Heart left ventricle (tissue), 16 donors: ENCODE results near the gene CEP350. TPM values are rescaled to one million over a fixed set of nuclear protein-coding genes. Genes with fewer than 3 reads are reported as not detected.

Experiments used
- ATAC-seq, 4 donors: fragments of 200-7000 bp; cut with Tn5 transposase; one replicate each; pipeline ENCODE4 v1.9.1; 2020 to 2022; ENCODE audit warnings: moderate library complexity in 4 of 4, mild to moderate bottlenecking in 3 of 4, moderate number of reproducible peaks in 1 of 4
- DNase-seq, 5 donors: peaks; one replicate each; pipeline ENCODE4 v3.0.0-alpha.2; 2020
- H3K27ac ChIP-seq, 12 donors: fragments of 200-600 bp; sonication (generic) in 4 of 12; one replicate each; pipeline versions ENCODE4 v1.5.0 to v1.8.0; 2016 to 2022; ENCODE audit warnings: mild to moderate bottlenecking in 2 of 12
- H3K27me3 ChIP-seq, 9 donors: fragments of 200-600 bp; sonication (generic) in 2 of 9; one replicate each; pipeline versions ENCODE4 v1.5.1 to v1.8.0; 2016 to 2022; ENCODE audit warnings: mild to moderate bottlenecking in 3 of 9
- H3K36me3 ChIP-seq, 9 donors: fragments of 200-600 bp; sonication (generic) in 2 of 9; one replicate each; pipeline versions ENCODE4 v1.5.0 to v1.8.0; 2018 to 2022; ENCODE audit warnings: mild to moderate bottlenecking in 2 of 9
- H3K4me1 ChIP-seq, 12 donors: fragments of 200-600 bp; sonication (generic) in 4 of 12; one replicate each; pipeline versions ENCODE4 v1.5.0 to v1.8.0; 2016 to 2022; ENCODE audit warnings: mild to moderate bottlenecking in 3 of 12
- H3K4me3 ChIP-seq, 12 donors: fragments of 200-600 bp; sonication (generic) in 4 of 12; one replicate each; pipeline versions ENCODE4 v1.5.0 to v1.8.0; 2017 to 2022; ENCODE audit warnings: mild to moderate bottlenecking in 9 of 12, moderate library complexity in 4 of 12
- H3K9me3 ChIP-seq, 12 donors: fragments of 200-600 bp; sonication (generic) in 4 of 12; one replicate each; pipeline versions ENCODE4 v1.5.0 to v1.8.0; 2016 to 2022; ENCODE audit warnings: mild to moderate bottlenecking in 1 of 12
- CTCF ChIP-seq, 12 donors: fragments of 200-600 bp; sonication (generic) in 4 of 12; IDR thresholded peaks; one replicate each; pipeline versions ENCODE4 v1.5.0 to v1.8.0; 2018 to 2022; ENCODE audit warnings: antibody characterized with exemption in 12 of 12, mild to moderate bottlenecking in 5 of 12
- POLR2A ChIP-seq, 2 donors: fragments of 450-650 bp; IDR thresholded peaks; one replicate each; pipeline ENCODE4 v1.6.1; 2017; ENCODE audit warnings: antibody characterized with exemption in 2 of 2, mild to moderate bottlenecking in 2 of 2, moderate library complexity in 2 of 2
- WGBS, 4 donors: extraction: QIAGEN DNeasy Blood & Tissue Kit in 2 of 4; methylation state at CpG; one replicate each; pipeline versions ENCODE4 v1.1.5 to v1.1.7; 2013 to 2018; 5-methylcytosine and 5-hydroxymethylcytosine counted together
- intact Hi-C, 10 donors: fragments of 100-400 bp; cut with DNase I; formaldehyde crosslinking; loops; one replicate each; pipeline versions ENCODE4 v1.11.1 to v1.14.2; 2022
- polyA plus RNA-seq, 2 donors: library from polyadenylated mRNA; stranded (reverse); fragments of 200-250 nt; gene quantifications; one replicate each; pipeline ENCODE4 v1.2.3, GENCODE V29; 2013
- total RNA-seq, 9 donors: library from RNA; depleted of rRNA in 2 of 9; stranded (reverse); fragments of >200 nt in 2 of 9; fragmentation: NEBNext Ultra II Directional in 3 of 9; extraction: Animal tissue kit (Norgen Biotek cat#: 25700) in 3 of 9; gene quantifications; one replicate each; pipeline versions ENCODE4 v1.1.0 to v1.2.4, GENCODE V29; 2016 to 2023
- donor health status: ischemic (EF 13 %, LVEDD 7.1; RV severe dilation, severe dysfunction).
- donor health status: healthy with polysubstance abuse.
- donor health status: DM: no; HTN: yes; CAD: no.
- donor health status: DM: no; HTN: no; CAD: no.
- donor health status: ischemic (EF 25% LVEDD 6.9; RV normal size, moderate dysfunction).
- donor health status: ischemic (EF 25% LVEDD 5.7; RV mildly dilated, moderate dysfunction).
- donor health status: healthy.
- donor health status: DM: yes; HTN: yes; CAD: no.
- donor health status: ischemic (EF 35%, LVEDD 5.7; RV mildly dilated, moderate dysfunction).
- donor health status: nonischemic (EF 11% LVEDD 7.7; RV severe dilation, severe dysfunction).
- donor health status: DM: yes; HTN: yes; CAD: no.
- donor health status: PGD.
- donor health status: ischemic (EF 29% LVEDD 5.4; RV normal size, mild dysfunction).
- donor health status: nonischemic (EF 23%, LVEDD 6.1; RV moderate dilation, normal function).

Gene CEP350
- total and polyA plus RNA-seq, 11 donors = 7.8 to 65.3 (median 40.4) TPM

GRCh38 chr1:180027949-180028445 is 73.4 kb downstream of the CEP350 start:
- WGBS, 4 donors = 92 to 96% (median 94%) methylated on average over 2 of the region's 2 CpGs
- Histone ChIP-seq H3K9me3 (no peaks in the 10 kb centered on the region), H3K4me1 (peaks cover 0 to 11% (median 0%) of the 10 kb centered on the region in 12 donors), H3K27ac (no peak overlapping the region), H3K27me3 (no peaks in the 10 kb centered on the region), H3K4me3 (no peak overlapping the region), H3K36me3 (peaks cover 0 to 92% (median 78%) of the 10 kb centered on the region in 9 donors)
- intact Hi-C loops = no loop called here
- TF ChIP-seq POLR2A (IDR thresholded peaks at IDR 0.05) = no peak
- TF ChIP-seq CTCF (IDR thresholded peaks at IDR 0.05) = no peak
- ATAC-seq = no peak
- DNase-seq = no peak

DNA sequence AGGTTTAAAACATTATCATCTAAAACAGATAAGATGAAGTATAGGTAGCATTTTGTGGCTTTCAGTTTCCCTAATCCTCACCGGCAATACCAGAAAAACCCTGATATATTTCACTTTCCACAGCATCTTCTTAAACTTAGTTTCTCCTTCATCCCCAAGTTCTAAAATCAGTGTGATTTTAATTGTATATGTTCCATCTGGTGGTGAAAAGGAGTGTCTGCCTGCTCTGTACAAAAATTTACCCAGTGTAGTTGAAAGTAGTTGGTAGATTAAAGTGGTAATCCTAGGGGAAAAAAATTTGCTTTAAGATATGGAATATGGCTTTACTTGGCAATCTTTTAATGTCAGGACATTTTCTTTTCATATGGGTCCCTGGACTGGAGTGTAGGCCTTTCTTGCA is 74.3 kb downstream of the CEP350 start:
- intact Hi-C loops = no loop called here
- DNase-seq = no peak
- no peaks in the 10 kb centered on the region for H3K9me3 ChIP-seq
- H3K36me3 ChIP-seq = peaks cover 0 to 92% (median 78%) of the 10 kb centered on the region in 9 donors
- no peak overlapping the region for H3K27ac ChIP-seq
- TF ChIP-seq POLR2A (IDR thresholded peaks at IDR 0.05) = no peak
- peak in 6 of 12 donors; percentile 9 to 24 (median 18) for TF ChIP-seq CTCF (IDR thresholded peaks at IDR 0.05)
- ATAC-seq = no peak
- H3K4me3 ChIP-seq = no peak overlapping the region
- 95 to 99% (median 96%) methylated on average over 1 of the region's 1 CpG for WGBS, 4 donors
- H3K27me3 ChIP-seq = no peaks in the 10 kb centered on the region
- H3K4me1 ChIP-seq = peaks cover 0 to 11% (median 0%) of the 10 kb centered on the region in 12 donors

DNA sequence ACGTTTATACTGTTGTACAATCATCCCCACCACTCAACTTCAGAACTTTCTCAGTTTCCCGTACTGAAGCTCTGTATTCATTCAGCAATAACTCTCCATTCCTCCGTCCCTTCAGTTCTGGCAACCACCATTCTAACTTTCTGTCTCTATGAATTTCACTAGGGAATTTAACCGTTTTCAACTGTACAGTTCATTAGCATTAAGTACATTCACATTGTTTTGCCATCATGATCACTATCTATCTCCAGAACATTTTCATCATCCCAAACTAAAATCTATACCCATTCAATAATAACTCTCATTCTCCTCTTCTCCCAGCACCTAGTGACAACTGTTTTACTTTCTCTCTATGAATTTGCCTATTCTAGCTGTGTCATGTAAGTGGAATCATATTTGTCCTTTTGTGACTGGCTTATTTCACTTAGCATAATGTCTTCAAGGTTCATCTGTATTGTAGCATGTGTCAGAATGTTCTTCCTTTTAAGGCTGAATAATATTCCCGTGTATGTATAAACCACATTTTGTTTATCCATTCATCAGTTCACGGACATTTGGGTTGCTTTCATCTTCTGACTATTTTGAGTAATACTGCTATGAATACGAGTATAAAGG is 75.0 kb downstream of the CEP350 start:
- ATAC-seq (no peak), DNase-seq (no peak)
- Histone ChIP-seq H3K4me3 (no peak overlapping the region), H3K4me1 (peaks cover 0 to 11% (median 0%) of the 10 kb centered on the region in 12 donors), H3K27me3 (no peaks in the 10 kb centered on the region), H3K9me3 (no peaks in the 10 kb centered on the region), H3K27ac (no peak overlapping the region), H3K36me3 (peaks cover 0 to 92% (median 78%) of the 10 kb centered on the region in 9 donors)
- TF ChIP-seq POLR2A (IDR thresholded peaks at IDR 0.05) (no peak), CTCF (IDR thresholded peaks at IDR 0.05) (no peak)
- intact Hi-C loops = loop anchor here in 1 of 10 donors (10.0 kb wide), 1 partner anchor 165 kb away; no protein-coding TSS in a partner anchor
- 74 to 79% (median 75%) methylated on average over 7 of the region's 7 CpGs for WGBS, 4 donors

- DNase-seq (no peak), ATAC-seq (no peak)
- intact Hi-C loops = loop anchor here in 1 of 10 donors (10.0 kb wide), 1 partner anchor 167 kb away; no protein-coding TSS in a partner anchor
- no peak overlapping the region for H3K27ac ChIP-seq
- no peaks in the 10 kb centered on the region for H3K27me3 ChIP-seq
- TF ChIP-seq POLR2A (IDR thresholded peaks at IDR 0.05) (no peak), CTCF (IDR thresholded peaks at IDR 0.05) (no peak)
- no peaks in the 10 kb centered on the region for H3K9me3 ChIP-seq
- 81 to 98% (median 85%) methylated on average over 1 of the region's 1 CpG for WGBS, 4 donors
- H3K4me1 ChIP-seq = peaks cover 0 to 11% (median 0%) of the 10 kb centered on the region in 12 donors
- no peak overlapping the region for H3K4me3 ChIP-seq
- peaks cover 0 to 92% (median 78%) of the 10 kb centered on the region in 9 donors for H3K36me3 ChIP-seq
These were observed 77.1 kb downstream of the CEP350 start for GRCh38 chr1:180031664-180032063.
